GM23338 (cell line): ENCODE measurements around the gene KIAA1671.

Experiments
- ETS1 ChIP-seq: IDR thresholded peaks from 2 replicates; pipeline ENCODE4 v1.6.1; 2016; ENCODE audit warnings: antibody characterized with exemption
- EZH2 ChIP-seq: fragments of 200-600 bp; sonication (generic); IDR thresholded peaks from one replicate; pipeline ENCODE4 v1.8.0; 2017; ENCODE audit warnings: antibody characterized with exemption, mild to moderate bottlenecking, low read depth; ENCODE audit not compliant: unreplicated experiment
- EZH2phosphoT487 ChIP-seq: fragments of 200-600 bp; sonication (generic); IDR thresholded peaks from one replicate; pipeline ENCODE4 v1.8.1; 2018; ENCODE audit warnings: antibody characterized with exemption; ENCODE audit not compliant: unreplicated experiment
- JUNB ChIP-seq: IDR thresholded peaks from one replicate; pipeline ENCODE4 v1.6.1; 2016; ENCODE audit warnings: antibody characterized with exemption; ENCODE audit not compliant: unreplicated experiment
- NANOG ChIP-seq: IDR thresholded peaks from 2 replicates; pipeline ENCODE4 v1.6.1; 2016; ENCODE audit warnings: antibody characterized with exemption, borderline replicate concordance
- POLR2AphosphoS5 ChIP-seq: IDR thresholded peaks from 2 replicates; pipeline ENCODE4 v1.6.1; 2016; ENCODE audit warnings: antibody characterized with exemption, low read depth
- STAT1 ChIP-seq: IDR thresholded peaks from one replicate; pipeline ENCODE4 v1.6.1; 2016; ENCODE audit warnings: antibody characterized with exemption; ENCODE audit not compliant: unreplicated experiment
- ZNF331 ChIP-seq: fragments of 250-450 bp; sonication (Bioruptor Pico); IDR thresholded peaks from 2 replicates; pipeline ENCODE4 v1.5.0; 2020; ENCODE audit warnings: low read depth, mild to moderate bottlenecking, moderate library complexity
- ZNF462 ChIP-seq: fragments of 250-450 bp; sonication (Bioruptor Pico); IDR thresholded peaks from 2 replicates; pipeline ENCODE4 v1.5.0; 2020; ENCODE audit warnings: mild to moderate bottlenecking, moderate library complexity
- TF ChIP-seq, protein P1 (sequence below), 2 experiments: fragments of 200-600 bp in 1 of 2; sonication (generic) in 1 of 2; conservative IDR thresholded peaks; 2 replicates each; pipeline versions ENCODE4 v1.5.1 to v1.6.1; 2016 to 2017; ENCODE audit warnings: antibody characterized with exemption in 2 of 2, low read depth in 2 of 2, mild to moderate bottlenecking in 2 of 2, moderate library complexity in 1 of 2

DNA sequence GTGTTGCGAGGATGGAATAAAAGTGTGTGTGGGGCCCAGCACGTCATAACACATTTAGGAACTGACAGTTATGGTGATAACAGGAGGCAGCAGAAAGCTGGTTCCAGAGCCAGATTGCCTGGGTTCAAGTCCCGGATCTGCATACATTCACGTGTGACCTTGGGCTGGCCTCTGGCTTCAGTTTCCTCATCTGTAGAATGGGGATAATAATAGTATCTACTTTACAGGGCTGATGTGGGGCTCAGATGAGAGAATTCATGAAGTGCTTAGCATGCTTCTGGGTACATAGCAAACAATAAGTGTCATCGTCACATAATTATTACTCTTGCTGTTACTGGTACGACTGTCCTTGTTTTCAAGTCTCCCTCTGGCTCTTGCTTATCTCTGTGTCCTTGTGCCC is 97.3 kb downstream of the KIAA1671 start:
- TF ChIP-seq, protein P1, sequence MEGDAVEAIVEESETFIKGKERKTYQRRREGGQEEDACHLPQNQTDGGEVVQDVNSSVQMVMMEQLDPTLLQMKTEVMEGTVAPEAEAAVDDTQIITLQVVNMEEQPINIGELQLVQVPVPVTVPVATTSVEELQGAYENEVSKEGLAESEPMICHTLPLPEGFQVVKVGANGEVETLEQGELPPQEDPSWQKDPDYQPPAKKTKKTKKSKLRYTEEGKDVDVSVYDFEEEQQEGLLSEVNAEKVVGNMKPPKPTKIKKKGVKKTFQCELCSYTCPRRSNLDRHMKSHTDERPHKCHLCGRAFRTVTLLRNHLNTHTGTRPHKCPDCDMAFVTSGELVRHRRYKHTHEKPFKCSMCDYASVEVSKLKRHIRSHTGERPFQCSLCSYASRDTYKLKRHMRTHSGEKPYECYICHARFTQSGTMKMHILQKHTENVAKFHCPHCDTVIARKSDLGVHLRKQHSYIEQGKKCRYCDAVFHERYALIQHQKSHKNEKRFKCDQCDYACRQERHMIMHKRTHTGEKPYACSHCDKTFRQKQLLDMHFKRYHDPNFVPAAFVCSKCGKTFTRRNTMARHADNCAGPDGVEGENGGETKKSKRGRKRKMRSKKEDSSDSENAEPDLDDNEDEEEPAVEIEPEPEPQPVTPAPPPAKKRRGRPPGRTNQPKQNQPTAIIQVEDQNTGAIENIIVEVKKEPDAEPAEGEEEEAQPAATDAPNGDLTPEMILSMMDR (conservative IDR thresholded peaks at IDR 0.05; ENCODE audit: low read depth in 2 of 2), result no peak
- TF ChIP-seq EZH2phosphoT487 (no peak), POLR2AphosphoS5 (no peak), ZNF331 (no peak), EZH2 (no peak), ETS1 (no peak), NANOG (no peak), JUNB (no peak), STAT1 (no peak), ZNF462 (CRISPR knock-in tag) (no peak)
